GM19025 (cell line): ENCODE measurements around the gene TNIP1.

Experiments used
- ATAC-seq: cut with Tn5 transposase; IDR thresholded peaks from one replicate; pipeline ENCODE4 v1.9.1; 2021; ENCODE audit warnings: mild to moderate bottlenecking, low read depth, moderate library complexity; ENCODE audit not compliant: unreplicated experiment

TNIP1 gene

GRCh38 chr5:151047814-151048425 lies 32.9 kb downstream of the TNIP1 start:
- ATAC-seq = no peak

- ATAC-seq = no peak
Observed at GRCh38 chr5:151042453-151043093, 38.3 kb downstream of the TNIP1 start.

- no peak for ATAC-seq
Observed at GRCh38 chr5:151041577-151042268, 39.1 kb downstream of the TNIP1 start.

- no peak for ATAC-seq
Observed at GRCh38 chr5:151040211-151040747, 40.6 kb downstream of the TNIP1 start.

GRCh38 chr5:151039665-151040064 lies 41.2 kb downstream of the TNIP1 start:
- no peak for ATAC-seq

- ATAC-seq = no peak
Observed at GRCh38 chr5:151038801-151039238, 42.0 kb downstream of the TNIP1 start.

GRCh38 chr5:151038412-151038745 lies 42.5 kb downstream of the TNIP1 start:
- ATAC-seq = no peak

- ATAC-seq = no peak
Observed at GRCh38 chr5:151037561-151038411, 43.0 kb downstream of the TNIP1 start.

- ATAC-seq = no peak
Observed at GRCh38 chr5:151036556-151036955, 44.3 kb downstream of the TNIP1 start.

GRCh38 chr5:151034422-151035379 lies 46.1 kb downstream of the TNIP1 start:
- no peak for ATAC-seq

GRCh38 chr5:151033217-151033934 lies 47.5 kb downstream of the TNIP1 start:
- no peak for ATAC-seq

GRCh38 chr5:151031554-151031953 lies 49.3 kb downstream of the TNIP1 start:
- no peak for ATAC-seq

GRCh38 chr5:151030379-151030778 lies 50.5 kb downstream of the TNIP1 start:
- ATAC-seq = no peak

GRCh38 chr5:151030056-151030336 lies 50.8 kb downstream of the TNIP1 start:
- no peak for ATAC-seq

GRCh38 chr5:151029179-151030055 lies 51.4 kb downstream of the TNIP1 start:
- ATAC-seq = no peak

- ATAC-seq = no peak
Observed at GRCh38 chr5:151028717-151029116, 52.1 kb downstream of the TNIP1 start.

- ATAC-seq = no peak
Observed at GRCh38 chr5:151027961-151028479, 52.8 kb downstream of the TNIP1 start.

GRCh38 chr5:151026679-151027078 lies 54.2 kb downstream of the TNIP1 start:
- no peak for ATAC-seq
